GM21367 (cell line): ENCODE data around the gene MNAT1.
"Not testable (repeated sequence)": the region's sequence is repeated elsewhere in the genome, so short reads cannot be mapped to it uniquely, and the experiment has no call there.

Experiments
- ATAC-seq: cut with Tn5 transposase; IDR thresholded peaks from one replicate; pipeline ENCODE4 v1.9.1; 2021; ENCODE audit not compliant: unreplicated experiment

MNAT1 gene

DNA sequence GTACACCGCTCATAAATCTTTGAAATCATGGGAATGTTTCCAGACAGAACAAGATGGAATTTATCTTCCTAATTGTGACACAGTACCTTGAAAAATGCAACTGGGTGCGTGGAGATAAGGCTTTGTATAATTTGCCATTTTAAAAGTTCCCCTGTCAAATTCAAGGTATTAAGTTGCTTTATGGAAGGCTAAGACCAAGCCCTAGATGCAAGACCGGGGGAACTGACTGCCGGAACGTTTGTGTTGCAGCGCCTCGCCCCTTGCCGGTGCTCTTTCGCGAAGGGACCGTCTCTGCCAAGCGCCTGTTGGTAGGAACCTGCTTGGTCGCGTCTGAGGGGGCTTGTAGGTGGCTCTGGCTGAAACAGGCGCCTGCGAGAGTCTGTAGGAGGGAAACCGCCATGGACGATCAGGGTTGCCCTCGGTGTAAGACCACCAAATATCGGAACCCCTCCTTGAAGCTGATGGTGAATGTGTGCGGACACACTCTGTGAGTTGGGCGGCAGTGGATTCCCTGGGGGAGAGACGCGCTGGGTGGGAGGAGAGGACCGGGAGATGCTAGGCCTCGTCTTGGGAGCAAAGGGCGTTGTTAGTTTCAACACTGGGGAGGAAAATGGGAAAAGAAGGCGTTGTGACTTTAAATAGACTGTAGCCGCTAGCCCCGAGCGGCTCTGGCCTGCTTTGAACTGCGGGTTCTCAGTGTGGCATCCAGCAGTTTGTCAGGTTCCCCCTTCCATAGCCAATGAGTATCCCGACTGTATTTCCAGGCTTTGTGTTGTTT lies at the start of gene MNAT1:
MNAT1 (plus strand) TSS at position 297 of the 778 bp plus-strand sequence; CDS start at position 399, 102 bp downstream.
- ATAC-seq: peak; percentile 89

DNA sequence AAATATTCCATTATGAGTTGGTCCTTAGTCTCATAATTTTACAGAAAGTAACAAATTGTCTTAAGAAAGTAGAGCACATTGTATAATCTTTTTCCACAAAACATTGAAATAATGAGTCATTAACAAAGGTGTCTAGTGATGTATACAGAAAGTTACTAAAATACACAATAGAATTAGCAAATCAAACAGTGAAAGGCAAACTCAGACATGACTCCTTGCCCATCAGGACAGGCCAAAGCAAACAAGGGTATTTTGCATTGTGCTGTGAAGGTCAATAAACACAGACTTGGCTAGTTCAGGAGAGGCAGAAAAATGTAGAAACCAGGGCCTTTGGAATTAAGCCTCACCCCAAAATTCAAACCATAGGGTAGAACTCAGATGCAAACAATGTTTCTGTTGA lies 47.7 kb upstream of the MNAT1 start:
- ATAC-seq: no peak

- ATAC-seq: no peak
These were observed 43.0 kb upstream of the MNAT1 start for GRCh38 chr14:60691383-60692113.

DNA sequence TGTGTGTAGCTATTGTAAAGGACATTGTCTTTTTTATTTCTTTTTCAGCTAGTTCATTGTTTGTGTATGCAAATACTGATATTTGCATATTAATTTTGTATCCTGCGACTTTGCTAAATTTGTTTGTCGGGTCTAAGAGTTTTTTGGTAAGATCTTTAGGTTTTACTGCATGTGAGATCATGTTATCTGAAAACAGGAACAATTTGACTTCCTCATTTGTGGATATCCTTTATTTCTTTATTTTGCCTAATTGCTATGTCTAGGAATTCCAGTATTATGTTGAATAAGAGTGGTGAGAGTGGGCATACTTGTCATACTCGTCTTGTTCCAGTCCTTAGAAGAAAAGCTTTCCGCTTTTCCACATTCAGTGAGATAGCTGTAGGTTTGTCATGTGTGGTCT lies 39.2 kb upstream of the MNAT1 start:
- ATAC-seq: no peak

GRCh38 chr14:60700598-60700997 lies 34.0 kb upstream of the MNAT1 start:
- no peak for ATAC-seq

- ATAC-seq: no peak
These were observed 29.5 kb upstream of the MNAT1 start for GRCh38 chr14:60705100-60705499.

DNA sequence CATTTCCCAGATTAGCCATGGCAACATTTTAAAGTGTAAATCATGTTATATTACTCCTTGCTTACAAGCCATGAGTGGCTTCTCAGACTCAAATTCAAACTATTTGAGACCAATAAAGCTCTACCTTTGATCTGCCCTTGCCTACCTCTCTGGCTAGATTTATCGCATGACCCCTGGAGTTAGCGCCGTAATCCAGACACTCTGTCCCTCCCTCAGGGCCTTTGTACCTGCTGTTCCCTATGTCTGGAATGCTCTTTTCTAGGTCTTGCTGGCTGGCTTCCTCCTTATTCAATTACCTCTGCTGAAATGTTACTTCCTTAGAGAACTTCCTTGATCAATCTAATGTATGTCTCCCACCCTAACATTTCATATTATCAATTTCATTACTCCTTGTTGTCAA lies 26.7 kb upstream of the MNAT1 start:
- ATAC-seq: no peak

- ATAC-seq: no peak
These were observed 24.1 kb upstream of the MNAT1 start for GRCh38 chr14:60710494-60710893.

- no peak for ATAC-seq
These were observed 21.0 kb upstream of the MNAT1 start for GRCh38 chr14:60713513-60713912.

DNA sequence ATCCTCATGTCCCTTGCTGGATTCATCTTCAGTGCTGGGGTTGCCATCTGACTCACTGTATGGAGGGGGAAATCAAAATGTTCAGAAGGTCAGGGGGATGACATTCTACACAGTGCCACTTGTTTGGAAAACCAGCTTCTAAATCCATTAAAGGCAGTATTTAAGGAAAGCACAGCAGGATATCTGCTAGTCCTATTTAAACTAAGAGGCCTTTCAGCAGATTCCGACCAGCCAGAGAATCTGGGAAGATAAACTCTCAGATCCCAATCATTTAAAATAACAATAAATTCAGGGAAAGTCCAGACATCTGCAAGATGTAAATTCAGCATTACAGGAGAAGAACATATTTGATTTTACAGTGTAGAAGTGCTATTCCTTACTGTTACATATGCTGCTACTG lies 14.2 kb upstream of the MNAT1 start:
- ATAC-seq: no peak

GRCh38 chr14:60720962-60721325 lies 13.6 kb upstream of the MNAT1 start:
- no peak for ATAC-seq

DNA sequence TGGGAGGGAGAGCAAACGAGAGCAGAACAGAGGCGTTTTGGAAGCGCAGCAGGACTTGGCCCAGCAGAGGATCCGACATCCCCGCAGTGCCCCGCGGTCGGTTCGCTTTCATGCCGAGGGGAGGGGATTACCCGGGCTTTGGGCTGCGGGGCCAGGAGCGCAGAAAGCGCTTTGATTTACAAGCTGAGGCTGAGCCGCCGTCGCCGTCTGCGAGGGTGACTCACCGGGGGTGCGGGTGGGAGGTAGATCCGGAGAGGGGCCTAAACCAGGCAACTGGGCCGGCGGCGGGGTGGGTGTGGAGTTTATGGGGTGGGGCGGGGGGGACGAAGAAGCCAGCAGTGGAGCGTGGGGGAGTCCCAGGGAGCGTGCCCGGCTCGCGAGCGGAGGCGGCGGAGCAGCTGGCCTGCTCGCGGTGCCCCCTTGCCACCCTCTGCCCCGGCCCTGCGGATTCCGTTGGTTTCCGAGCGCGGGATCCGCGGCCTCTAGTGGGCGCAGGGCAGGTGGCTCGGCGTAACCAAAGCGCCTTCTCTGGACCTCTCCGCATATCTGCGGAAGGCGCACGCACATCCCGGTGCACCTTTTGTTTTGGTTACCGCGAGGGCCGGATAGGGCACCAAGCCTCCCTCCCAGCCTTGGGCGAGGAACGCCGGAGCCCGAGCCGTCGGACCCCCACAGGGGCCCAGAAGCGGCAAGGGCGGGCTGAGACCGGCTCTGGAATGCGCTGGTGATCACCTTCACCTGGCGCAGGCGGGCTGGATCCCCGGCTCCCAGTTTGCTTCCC lies 13.0 kb upstream of the MNAT1 start:
- ATAC-seq: no peak

GRCh38 chr14:60722107-60722356 lies 12.5 kb upstream of the MNAT1 start:
- no peak for ATAC-seq

DNA sequence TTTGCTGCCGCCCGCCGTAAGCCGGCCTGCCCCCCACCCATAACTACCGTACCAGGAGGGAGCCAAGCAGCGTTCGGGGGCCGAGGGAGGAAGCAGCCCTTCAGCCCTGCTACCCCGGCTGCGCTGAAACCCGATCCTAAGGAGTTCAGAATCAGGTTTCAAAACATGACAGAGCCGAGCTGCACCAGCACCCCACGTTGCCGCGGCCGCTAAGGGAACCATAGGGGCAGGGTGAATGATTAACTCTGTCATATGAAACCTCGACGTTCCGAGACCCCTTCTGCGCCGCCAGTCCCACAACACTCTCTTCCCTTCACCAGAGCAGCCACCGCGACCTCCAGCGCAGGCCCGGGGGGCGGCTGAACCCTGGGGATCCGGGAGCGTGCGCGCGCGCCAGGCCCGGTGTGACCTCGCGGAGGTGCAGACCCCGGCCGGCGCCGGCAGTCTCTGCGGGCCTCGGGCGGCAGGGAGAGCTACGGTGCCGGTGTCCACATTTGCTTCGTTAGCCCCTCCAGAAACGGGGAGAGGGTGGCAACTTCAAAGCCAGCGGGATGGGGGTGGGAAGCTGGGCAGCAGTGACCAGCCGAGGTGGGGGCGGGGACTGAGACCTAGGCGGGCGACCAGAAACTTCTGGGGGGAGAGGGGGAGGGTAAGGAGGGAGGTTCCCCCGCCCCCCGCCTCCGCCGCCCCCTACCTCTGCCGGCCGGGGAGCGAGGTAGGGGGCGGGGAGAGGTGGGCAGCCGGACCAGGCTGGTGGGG lies 12.0 kb upstream of the MNAT1 start:
- no peak for ATAC-seq

DNA sequence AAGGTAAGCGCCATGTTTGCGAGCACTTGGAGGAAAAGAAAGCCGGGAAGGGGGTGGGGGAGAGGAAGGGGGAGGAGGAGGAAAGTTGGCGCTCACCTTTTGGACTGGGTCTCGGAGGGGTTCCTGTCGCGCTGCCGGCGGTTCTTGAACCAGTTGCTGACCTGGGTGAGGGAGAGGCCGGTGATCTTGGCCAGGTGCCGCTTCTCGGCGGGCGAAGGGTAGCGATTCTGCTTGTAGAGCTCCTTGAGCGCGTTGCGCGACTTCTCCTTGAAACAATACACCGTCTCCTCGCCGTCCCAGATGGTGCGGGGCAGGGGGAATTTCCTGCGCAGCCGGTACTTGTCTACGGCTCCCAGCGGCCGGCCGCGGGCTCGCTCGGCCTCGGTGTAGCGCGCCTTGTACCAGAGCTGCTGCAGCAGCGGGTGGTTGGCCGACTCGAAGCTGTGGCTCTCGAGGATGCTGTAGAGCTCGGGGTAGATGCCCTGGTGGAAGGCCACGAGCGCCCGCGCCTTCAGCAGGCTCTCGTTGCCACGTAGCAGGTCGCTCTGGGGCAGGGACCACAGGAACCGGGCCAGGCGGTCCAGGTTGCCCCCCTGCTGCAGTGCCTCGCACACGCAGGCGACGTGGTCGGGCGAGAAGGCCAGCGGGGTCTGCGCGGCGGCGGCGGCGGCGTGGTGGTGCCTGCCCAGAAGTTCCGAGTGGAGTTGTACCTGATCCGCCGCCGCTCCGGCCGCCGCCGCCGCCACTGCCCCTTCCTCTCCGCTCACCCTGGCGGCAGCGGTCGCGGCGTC lies 11.2 kb upstream of the MNAT1 start:
- ATAC-seq: peak; percentile 41

DNA sequence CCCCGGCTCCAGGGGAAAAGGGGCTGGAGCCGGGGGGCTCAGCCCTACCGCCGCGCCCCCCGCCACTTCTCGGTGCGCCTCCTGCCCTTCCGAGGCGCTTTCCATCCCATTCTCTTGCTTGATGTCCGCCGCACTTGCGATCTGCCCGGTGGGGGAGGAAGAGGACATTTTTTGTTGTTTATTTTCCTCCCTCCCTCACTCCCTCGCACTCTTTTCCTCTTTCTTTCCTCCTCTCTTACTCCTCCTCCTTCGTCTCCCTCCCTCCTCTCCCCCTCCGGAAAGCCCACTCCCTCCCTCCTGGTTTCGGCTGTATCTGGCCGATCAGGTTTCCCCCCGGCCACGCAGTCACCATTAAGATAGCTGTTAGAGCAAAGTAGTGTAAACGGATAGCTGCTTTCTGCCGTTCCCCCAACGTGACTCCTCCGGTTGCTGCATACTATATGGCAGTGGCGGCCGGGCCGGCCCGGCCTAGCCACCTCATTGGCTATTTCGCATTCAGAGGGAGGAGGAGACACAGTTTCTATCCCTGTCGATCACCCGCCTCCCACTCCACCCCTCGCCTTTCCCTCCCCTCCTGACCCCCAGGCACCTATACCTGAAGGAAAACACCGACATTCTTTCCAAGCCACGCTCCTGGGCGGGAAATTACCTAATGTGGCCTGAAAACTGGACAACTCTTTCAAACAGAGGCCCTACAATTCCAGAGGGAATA lies 10.5 kb upstream of the MNAT1 start, which contains the start of gene SIX4:
SIX4 (minus strand) TSS at position 445 of the 712 bp plus-strand sequence; CDS start at position 168, 277 bp downstream.
- ATAC-seq: peak; percentile 52

DNA sequence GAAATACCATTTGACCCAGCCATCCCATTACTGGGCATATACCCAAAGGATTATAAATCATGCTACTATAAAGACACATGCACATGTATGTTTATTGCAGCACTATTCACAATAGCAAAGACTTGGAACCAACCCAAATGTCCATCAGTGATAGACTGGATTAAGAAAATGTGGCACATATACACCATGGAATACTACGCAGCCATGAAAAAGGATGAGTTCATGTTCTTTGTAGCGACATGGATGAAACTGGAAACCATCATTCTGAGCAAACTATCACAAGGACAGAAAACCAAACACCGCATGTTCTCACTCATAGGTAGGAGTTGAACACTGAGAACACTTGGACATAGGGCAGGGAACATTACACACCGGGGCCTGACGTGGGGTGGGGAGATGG lies 3.3 kb upstream of the MNAT1 start:
- not testable (repeated sequence) for ATAC-seq

DNA sequence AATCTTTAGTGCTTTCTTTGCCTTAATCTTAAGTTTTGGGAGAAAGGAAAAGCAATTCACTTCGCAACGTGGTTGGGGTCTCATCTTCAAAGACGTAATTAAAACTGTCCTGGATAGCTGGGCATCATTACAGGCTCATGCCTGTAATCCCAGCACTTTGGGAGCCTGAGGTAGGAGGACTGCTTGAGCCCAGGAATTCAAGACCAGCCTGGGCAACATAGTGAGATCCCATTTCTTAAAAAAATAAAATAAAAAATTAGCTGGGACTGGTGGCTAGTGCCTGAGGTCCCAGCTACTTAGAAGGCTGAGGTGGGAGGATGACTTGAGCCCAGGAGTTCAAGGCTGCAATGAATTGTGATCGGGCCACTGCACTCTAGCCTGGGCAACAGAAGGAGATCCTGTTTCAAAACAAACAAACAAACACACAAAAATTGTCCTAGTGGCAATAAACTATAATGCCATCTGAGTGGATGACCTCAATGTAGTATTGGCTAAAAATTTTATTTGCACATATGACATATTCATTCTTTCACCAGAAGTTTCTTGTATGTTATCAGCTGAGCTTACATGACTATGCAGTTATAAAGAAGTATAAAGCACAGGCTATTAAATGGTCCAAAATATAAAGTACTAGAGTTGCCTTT lies 1.6 kb upstream of the MNAT1 start:
- no peak for ATAC-seq

DNA sequence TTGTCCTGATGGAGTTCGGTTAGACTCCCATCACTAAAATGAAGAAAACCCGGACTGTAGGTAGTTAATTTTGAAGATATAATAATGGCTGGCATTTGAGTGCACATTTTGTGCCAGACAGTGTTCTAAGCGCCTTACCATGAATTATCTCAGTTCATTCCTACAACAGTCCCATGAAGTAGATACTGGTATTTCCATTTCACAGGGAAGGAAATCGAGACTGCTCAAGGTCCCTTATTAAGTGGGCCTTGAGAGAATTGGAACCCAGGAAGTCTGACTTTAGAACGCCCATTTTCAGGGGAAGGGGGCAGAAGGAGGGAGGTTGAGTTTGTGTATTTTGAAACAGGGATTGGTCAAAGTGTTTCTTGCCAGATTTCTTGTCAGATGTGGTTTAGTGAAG lies 855 bp downstream of the MNAT1 start:
- no peak for ATAC-seq
